DMS153 treated with DMSO at 0.1 percent for 48 hours (cell line): ENCODE results near the gene C2orf69.

Experiments used
- DNase-seq: peaks from one replicate; lab custom pipeline; 2025; ENCODE audit not compliant: unreplicated experiment; lab: John Stamatoyannopoulos, UW

The C2orf69 gene

DNA sequence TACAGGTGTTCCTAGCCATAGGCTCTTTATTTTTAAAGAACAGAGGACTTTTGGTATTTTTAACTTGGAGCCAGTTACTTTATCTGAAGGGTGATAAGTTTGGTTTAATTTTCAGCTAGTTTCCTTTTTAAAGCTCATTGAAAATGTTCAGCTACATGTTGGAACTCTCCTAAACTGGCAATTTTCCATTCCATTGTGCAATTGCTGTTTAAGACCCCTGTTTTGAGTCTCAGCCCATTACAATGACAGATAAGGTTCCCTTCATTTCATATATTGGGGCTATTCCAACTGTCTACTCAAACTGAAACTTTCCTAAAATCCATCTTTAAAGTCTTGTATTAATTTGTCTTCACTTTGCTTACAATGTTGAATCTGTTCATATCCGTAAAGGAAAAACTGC lies 55.9 kb downstream of the C2orf69 start:
- no peak for DNase-seq

- DNase-seq = no peak
Measured at GRCh38 chr2:199968126-199968525, 57.0 kb downstream of the C2orf69 start.

DNA sequence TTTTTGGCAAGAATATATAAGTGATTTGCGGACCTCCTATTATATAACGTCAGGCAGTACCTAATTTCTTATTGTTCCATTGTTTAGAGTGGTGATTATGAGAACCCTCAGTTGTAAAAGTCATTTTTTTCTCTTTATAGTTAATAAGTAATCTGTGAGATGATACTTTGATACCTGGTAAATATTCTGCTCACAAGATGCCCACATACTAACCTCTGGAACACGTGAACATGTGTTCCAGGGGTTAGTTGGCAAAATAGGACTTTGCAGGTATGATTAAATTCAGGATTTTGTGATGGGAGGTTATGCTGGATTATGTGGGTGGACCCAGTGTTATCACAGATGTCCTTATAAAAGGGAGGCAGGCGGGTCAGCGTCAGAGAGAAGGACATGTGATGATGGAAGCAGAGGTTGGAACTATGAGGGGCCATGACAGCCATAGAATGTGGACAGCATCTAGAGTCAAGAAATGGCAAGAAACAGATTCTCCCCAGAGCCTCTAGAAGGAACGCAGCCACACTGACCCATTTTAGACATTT lies 61.1 kb downstream of the C2orf69 start:
- no peak for DNase-seq

GRCh38 chr2:199973703-199974102 lies 62.6 kb downstream of the C2orf69 start:
- peak; percentile 3 for DNase-seq

DNA sequence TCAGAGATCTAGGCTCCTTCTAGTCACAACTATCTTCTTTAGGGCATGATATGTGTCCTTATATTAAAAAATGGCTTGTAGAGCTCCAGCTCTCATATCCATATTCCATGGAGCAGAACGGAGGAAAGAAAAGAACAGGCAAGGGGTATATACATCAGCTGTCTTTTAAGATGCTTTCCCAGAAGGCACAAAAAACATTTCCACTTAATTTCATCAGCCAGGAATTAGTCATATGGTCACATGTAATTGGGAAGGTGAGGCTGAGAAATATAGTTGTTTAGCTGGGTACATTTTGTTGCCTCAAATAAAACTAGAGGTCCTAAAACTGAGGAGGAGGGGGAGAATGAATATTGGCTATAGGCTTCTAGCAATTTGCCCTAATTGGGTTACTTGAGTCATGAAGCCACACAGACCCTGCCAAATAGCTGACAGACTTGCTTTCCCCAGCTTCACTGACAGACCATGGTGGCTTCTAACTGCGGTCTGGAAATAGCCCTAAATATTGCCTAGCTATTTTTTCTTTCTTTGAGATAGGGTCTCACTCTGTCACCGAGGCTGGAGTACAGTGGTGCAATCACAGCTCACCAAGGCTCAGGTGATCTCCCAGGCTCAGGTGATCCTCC lies 64.3 kb downstream of the C2orf69 start:
- DNase-seq = no peak
